Liver (tissue), 9 donors: ENCODE data around the gene DUSP16. TPM values are rescaled to one million over a fixed set of nuclear protein-coding genes. Genes with fewer than 3 reads are reported as not detected.
A peak's percentile ranks its signal among the peaks of the same experiment; 100 is the strongest.

Source experiments
- DNase-seq: peaks from one replicate; pipeline ENCODE4 v3.0.0-alpha.2; 2017; ENCODE audit warnings: low spot score
- H3K27ac ChIP-seq, 2 donors: one replicate each; pipeline ENCODE4 v1.7.0; 2013; ENCODE audit warnings: inconsistent platforms in 2 of 2, low read length in 2 of 2, control low read depth in 1 of 2, low read depth in 1 of 2, mild to moderate bottlenecking in 1 of 2
- H3K27me3 ChIP-seq, 4 donors: one replicate each; pipeline versions ENCODE4 v1.6.1 to v1.7.0; 2013; ENCODE audit warnings: low read length in 3 of 4, inconsistent platforms in 1 of 4, mild to moderate bottlenecking in 1 of 4, moderate library complexity in 1 of 4; ENCODE audit not compliant: control insufficient read depth in 4 of 4, insufficient read depth in 4 of 4
- H3K36me3 ChIP-seq, 4 donors: one replicate each; pipeline versions ENCODE4 v1.6.1 to v1.7.0; 2013; ENCODE audit warnings: low read length in 3 of 4, mild to moderate bottlenecking in 3 of 4, low read depth in 1 of 4, moderate library complexity in 1 of 4; ENCODE audit not compliant: control insufficient read depth in 4 of 4, insufficient read depth in 3 of 4
- H3K4me1 ChIP-seq, 4 donors: one replicate each; pipeline versions ENCODE4 v1.6.1 to v1.7.0; 2013; ENCODE audit warnings: low read length in 3 of 4, mild to moderate bottlenecking in 3 of 4, moderate library complexity in 1 of 4; ENCODE audit not compliant: control insufficient read depth in 4 of 4, insufficient read depth in 4 of 4
- H3K4me3 ChIP-seq, 3 donors: one replicate each; pipeline versions ENCODE4 v1.6.1 to v1.7.0; 2013; ENCODE audit warnings: low read length in 3 of 3, control low read depth in 1 of 3, low read depth in 1 of 3, mild to moderate bottlenecking in 1 of 3
- H3K9ac ChIP-seq, 2 donors: one replicate each; pipeline ENCODE4 v1.7.0; 2013; ENCODE audit warnings: low read length in 2 of 2, mild to moderate bottlenecking in 2 of 2, moderate library complexity in 2 of 2, control low read depth in 1 of 2, low read depth in 1 of 2
- H3K9me3 ChIP-seq, 4 donors: one replicate each; pipeline versions ENCODE4 v1.6.1 to v1.7.0; 2013; ENCODE audit warnings: low read length in 3 of 4; ENCODE audit not compliant: control insufficient read depth in 4 of 4
- ATF3 ChIP-seq: IDR thresholded peaks from 2 replicates; pipeline ENCODE4 v1.6.1; 2016; ENCODE audit warnings: antibody characterized with exemption
- EGR1 ChIP-seq, 2 donors: IDR thresholded peaks; 2 replicates each; pipeline ENCODE4 v1.6.1; 2016 to 2018; ENCODE audit warnings: antibody characterized with exemption in 2 of 2, low read depth in 2 of 2
- FOXA1 ChIP-seq: IDR thresholded peaks from 2 replicates; pipeline ENCODE4 v1.6.1; 2016; ENCODE audit warnings: antibody characterized with exemption
- FOXA2 ChIP-seq: IDR thresholded peaks from 2 replicates; pipeline ENCODE4 v1.6.1; 2016; ENCODE audit warnings: antibody characterized with exemption
- GABPA ChIP-seq, 2 donors: IDR thresholded peaks in 1 of 2; conservative IDR thresholded peaks in 1 of 2; 2 replicates each; pipeline ENCODE4 v1.6.1; 2016; ENCODE audit warnings: antibody characterized with exemption in 2 of 2, mild to moderate bottlenecking in 1 of 2, moderate library complexity in 1 of 2
- HNF4A ChIP-seq, 2 donors: conservative IDR thresholded peaks; 2 replicates each; pipeline ENCODE4 v1.6.1; 2016; ENCODE audit warnings: antibody characterized with exemption in 2 of 2, mild to moderate bottlenecking in 2 of 2
- HNF4G ChIP-seq: IDR thresholded peaks from 2 replicates; pipeline ENCODE4 v1.6.1; 2016; ENCODE audit warnings: antibody characterized with exemption
- JUND ChIP-seq, 2 donors: IDR thresholded peaks; 2 replicates each; pipeline ENCODE4 v1.6.1; 2016; ENCODE audit warnings: antibody characterized with exemption in 2 of 2
- MAX ChIP-seq: IDR thresholded peaks from 2 replicates; pipeline ENCODE4 v1.6.1; 2016; ENCODE audit warnings: antibody characterized with exemption
- NR2F2 ChIP-seq: IDR thresholded peaks from 2 replicates; pipeline ENCODE4 v1.6.1; 2016; ENCODE audit warnings: antibody characterized with exemption
- REST ChIP-seq: IDR thresholded peaks from 2 replicates; pipeline ENCODE4 v1.6.1; 2016; ENCODE audit warnings: antibody characterized with exemption, mild to moderate bottlenecking
- RXRA ChIP-seq, 2 donors: IDR thresholded peaks; 2 replicates each; pipeline ENCODE4 v1.6.1; 2017 to 2018; ENCODE audit warnings: antibody characterized with exemption in 2 of 2, mild to moderate bottlenecking in 1 of 2
- SP1 ChIP-seq: IDR thresholded peaks from 2 replicates; pipeline ENCODE4 v1.6.1; 2018; ENCODE audit warnings: antibody characterized with exemption, mild to moderate bottlenecking
- TAF1 ChIP-seq: conservative IDR thresholded peaks from 2 replicates; pipeline ENCODE4 v1.6.1; 2016; ENCODE audit warnings: antibody characterized with exemption, mild to moderate bottlenecking
- YY1 ChIP-seq: IDR thresholded peaks from 2 replicates; pipeline ENCODE4 v1.6.1; 2016; ENCODE audit warnings: antibody characterized with exemption, mild to moderate bottlenecking
- WGBS: extraction: QIAGEN DNeasy Blood & Tissue Kit; methylation state at CpG from one replicate; pipeline ENCODE4 v1.1.7; 2013; 5-methylcytosine and 5-hydroxymethylcytosine counted together
- polyA plus RNA-seq, 2 donors: library from polyadenylated mRNA; stranded (reverse) in 1 of 2; unstranded in 1 of 2; fragments of 200-250 nt in 1 of 2; fragments of >200 nt in 1 of 2; fragmentation: Nextera tagmentation in 1 of 2; extraction: Ambion mirVana in 1 of 2; gene quantifications; one replicate each; pipeline versions ENCODE4 v1.2.1 to v1.2.3, GENCODE V29; 2013 to 2015
- total RNA-seq, 2 donors: library from RNA; depleted of rRNA; stranded (reverse); fragments of >200 nt; gene quantifications; one replicate each; pipeline ENCODE4 v1.2.3, GENCODE V29; 2014
- donor health status: healthy.
- donor health status: healthy.
- donor health status: healthy.
- donor health status: healthy.
- donor health status: healthy.

DUSP16 gene
- total and polyA plus RNA-seq, 4 donors: 7.8 to 56.4 (median 19.1) TPM

GRCh38 chr12:12470751-12471306, 91.8 kb downstream of the DUSP16 start:
- no peaks in the 10 kb centered on the region for H3K9me3 ChIP-seq
- no peaks in the 10 kb centered on the region for H3K4me1 ChIP-seq
- 76% methylated on average over 7 of the region's 7 CpGs for WGBS
- peaks cover 0 to 7% (median 3%) of the 10 kb centered on the region in 4 donors for H3K36me3 ChIP-seq
- H3K27me3 ChIP-seq: no peaks in the 10 kb centered on the region
- H3K4me3 ChIP-seq: no peak overlapping the region
- TF ChIP-seq GABPA (IDR thresholded peaks at IDR 0.05 in 1 of 2, conservative IDR thresholded peaks at IDR 0.05 in 1 of 2) (no peak), RXRA (IDR thresholded peaks at IDR 0.05) (no peak), HNF4A (conservative IDR thresholded peaks at IDR 0.05) (no peak), TAF1 (no peak), NR2F2 (no peak), JUND (IDR thresholded peaks at IDR 0.05) (no peak), SP1 (no peak), FOXA1 (no peak)
- no peak for DNase-seq
- no peak overlapping the region for H3K9ac ChIP-seq
- H3K27ac ChIP-seq: peak overlapping the region in 1 of 2 donors; percentile 34

GRCh38 chr12:12469386-12469785, 93.3 kb downstream of the DUSP16 start:
- no peaks in the 10 kb centered on the region for H3K4me1 ChIP-seq
- no peak overlapping the region for H3K9ac ChIP-seq
- H3K4me3 ChIP-seq: no peak overlapping the region
- no peak overlapping the region for H3K27ac ChIP-seq
- no peaks in the 10 kb centered on the region for H3K27me3 ChIP-seq
- no peaks in the 10 kb centered on the region for H3K9me3 ChIP-seq
- DNase-seq: no peak
- TF ChIP-seq NR2F2 (no peak), ATF3 (no peak)
- H3K36me3 ChIP-seq: peaks cover 0 to 7% (median under 1%) of the 10 kb centered on the region in 4 donors
- 92% methylated on average over 7 of the region's 7 CpGs for WGBS

- Histone ChIP-seq H3K27ac (peak overlapping the region; percentile 2 to 23), H3K4me1 (no peaks in the 10 kb centered on the region), H3K27me3 (no peaks in the 10 kb centered on the region), H3K36me3 (peaks cover 0 to 5% (median 0%) of the 10 kb centered on the region in 4 donors), H3K9me3 (no peaks in the 10 kb centered on the region), H3K4me3 (no peak overlapping the region), H3K9ac (no peak overlapping the region)
- TF ChIP-seq EGR1 (IDR thresholded peaks at IDR 0.05; ENCODE audit: low read depth in 2 of 2) (no peak), SP1 (no peak), REST (no peak), FOXA1 (no peak), MAX (no peak), HNF4A (conservative IDR thresholded peaks at IDR 0.05) (no peak), FOXA2 (no peak), HNF4G (no peak), YY1 (no peak)
- no peak for DNase-seq
- 98% methylated on average over 3 of the region's 3 CpGs for WGBS
Measured at GRCh38 chr12:12468575-12468974, 94.1 kb downstream of the DUSP16 start.
